ENCODE data around the gene HILPDA.
"Not testable (repeated sequence)": the region's sequence is repeated elsewhere in the genome, so short reads cannot be mapped to it uniquely, and the experiment has no call there.

HILPDA gene

DNA sequence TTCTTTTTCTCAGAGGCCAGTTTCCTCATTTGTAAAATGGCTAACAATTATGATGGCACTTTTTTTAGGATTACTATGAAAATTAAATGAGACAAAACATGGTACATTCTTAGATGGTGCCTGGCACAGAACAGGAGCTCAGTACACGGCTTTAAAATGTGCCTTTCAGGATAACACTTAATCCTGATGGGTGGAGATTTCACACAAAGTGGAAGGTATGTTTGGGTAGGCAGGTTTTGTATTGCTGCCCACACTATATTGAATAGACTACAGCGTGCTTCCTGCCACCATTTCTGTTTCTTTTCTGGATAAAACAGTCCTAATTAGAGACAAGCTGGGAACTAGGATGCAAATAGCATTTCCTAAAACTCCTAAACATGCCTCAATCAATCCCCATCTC, 23.9 kb upstream of the HILPDA start:
- no peak for DNase-seq (ENCODE audit: low spot score)

DNA sequence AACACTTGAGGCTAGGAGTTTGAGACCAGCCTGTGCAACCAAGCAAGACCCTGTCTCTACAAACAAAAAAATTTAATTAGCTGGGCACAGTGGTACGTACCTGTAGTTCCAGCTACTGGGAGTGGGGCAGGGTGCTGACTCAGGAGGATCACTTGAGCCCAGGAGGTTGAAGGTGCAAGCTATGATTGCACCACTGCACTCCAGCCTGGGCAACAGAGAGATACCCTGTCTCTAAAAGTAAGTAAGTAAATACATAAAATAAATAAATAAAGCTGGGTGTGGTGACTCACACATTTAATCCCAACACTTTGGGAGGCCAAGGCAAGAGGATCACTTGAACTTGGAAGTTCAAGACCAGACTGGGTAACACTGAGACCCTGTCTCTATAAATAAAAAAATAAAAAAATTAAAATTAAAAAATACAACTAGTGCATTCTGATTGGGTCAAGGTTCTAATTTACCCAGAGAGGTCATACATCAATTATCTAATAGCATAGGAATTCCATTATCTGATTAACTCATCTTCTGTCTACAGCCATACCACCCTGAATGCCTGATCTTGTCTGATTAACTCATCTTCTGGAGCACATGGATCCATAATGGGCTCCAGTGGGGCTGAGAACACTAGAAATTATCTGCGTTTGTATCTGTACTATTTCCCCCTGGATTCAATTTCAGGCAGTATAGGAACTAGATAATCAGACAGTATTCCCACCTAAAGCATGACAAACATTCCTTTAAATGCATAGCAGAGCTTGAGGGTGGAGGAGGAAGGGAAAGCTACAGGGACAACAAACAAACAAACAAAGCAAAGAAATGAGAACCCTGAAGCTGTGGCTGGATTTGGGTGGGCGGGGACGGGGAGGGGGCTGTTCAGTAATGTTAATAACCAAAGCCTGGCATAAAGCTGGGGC, 21.0 kb upstream of the HILPDA start:
- no peak for DNase-seq (ENCODE audit: low spot score)

DNA sequence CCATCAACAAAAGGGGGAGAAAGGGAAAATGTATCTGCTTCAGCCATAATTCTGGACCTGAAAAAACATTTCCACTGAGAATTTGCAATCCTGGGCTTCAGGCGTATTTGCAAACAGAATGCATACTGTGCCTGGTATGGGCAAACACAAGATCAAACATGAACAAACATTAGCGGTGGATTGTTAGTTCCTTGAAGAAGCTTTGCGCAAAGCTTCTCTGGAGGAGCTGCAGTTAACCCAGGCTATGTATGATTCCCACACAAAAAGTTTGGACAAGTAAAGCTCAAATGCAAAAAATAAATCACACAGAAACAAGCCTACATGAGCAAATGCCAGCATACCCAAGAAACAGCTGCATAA, 20.4 kb upstream of the HILPDA start:
- no peak for DNase-seq (ENCODE audit: low spot score)

DNA sequence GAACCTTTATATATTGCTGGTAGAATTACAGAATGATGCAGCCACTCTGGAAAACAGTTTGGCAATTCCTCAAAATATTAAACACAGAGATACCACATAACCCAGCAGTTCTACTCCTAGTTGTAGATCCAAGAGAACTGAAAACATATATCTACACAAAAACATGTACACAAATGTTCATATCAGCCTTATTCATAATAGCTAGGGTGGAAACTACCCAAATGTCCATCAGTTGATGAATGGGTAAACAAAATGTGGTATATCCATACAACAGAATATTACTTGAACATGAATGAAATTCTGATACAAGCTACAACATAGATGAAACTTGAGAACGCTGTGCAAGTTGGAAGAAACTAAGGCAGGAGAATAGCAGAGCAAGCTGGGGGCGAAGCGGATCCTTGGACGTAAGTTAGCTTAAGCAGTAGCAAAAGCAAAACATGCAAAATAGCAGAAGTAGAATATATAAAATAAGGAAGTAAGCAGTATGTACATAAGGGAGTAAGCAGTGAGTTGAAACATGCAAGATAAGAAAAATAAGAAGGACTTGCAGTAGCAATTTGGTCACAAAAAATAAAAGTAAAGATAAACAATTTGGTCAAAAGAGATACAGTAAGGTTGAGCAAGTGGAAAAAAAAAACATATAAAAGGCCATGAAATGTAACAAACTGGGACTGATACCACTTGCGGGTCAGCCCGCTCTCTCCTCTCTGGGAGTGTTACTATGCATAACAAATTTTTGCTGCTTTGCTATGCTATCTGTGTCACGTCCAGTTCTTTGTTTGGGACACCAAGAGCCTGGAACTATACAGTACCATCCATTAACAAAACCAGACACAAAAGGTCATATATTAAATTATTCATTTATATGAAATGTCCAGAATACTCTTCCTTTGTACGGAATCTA, 18.0 kb upstream of the HILPDA start:
- no peak for DNase-seq (ENCODE audit: low spot score)

DNA sequence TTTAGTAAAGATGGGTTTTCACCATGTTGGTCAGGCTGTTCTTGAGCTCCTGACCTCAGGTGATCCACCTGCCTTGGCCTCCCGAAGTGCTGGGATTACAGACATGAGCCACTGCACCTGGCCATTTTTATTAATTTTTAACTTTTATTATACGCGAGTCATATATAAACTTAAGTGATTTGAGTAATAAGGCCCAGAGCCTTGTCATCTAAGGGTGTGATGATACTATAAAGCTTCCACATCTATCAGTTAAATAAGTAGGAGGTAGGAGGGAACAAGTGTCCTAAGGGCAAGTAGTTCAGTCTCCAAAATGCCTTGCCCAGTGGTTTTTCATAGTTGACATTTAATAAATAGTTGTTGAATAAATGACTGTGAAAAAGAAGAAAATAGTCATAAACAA, 13.3 kb upstream of the HILPDA start:
- no peak for DNase-seq (ENCODE audit: low spot score)

DNA sequence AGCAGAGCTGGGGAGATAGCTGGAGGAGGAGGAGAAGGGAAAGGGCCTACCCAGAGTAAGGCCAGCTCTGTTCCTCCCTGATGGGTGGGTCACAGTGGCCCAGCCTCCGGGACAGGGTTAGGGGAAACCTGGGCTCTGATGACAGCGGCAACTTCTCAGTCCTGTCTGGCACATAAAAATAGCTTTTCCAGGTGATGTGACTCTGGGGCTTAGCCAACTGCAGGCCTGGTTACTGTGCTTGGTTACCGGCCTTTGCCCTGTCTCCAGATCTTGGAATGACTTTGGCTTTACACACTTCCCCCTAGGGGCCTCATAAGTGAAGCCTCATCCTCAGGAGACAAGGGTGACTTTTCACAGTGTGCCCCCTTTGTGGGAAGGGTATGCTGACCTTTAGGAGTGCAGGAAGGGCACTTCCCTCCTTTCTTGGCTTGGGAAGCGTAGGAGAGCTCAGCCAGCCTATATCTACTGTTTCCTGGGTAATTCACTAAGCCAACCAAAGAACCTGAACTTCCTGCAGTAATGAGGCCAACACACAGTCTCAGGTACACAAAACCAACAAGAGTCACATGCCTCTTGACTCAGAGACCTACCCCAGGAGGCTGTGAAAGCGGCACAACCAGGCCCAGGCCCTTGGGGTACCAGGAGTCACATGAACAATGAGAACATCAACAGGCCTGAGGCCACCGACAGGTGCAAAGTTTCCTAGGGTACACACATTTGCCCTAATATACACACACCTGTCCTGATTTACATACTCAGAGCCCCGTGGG, 11.7 kb upstream of the HILPDA start:
- DNase-seq (ENCODE audit: low spot score) = no peak

DNA sequence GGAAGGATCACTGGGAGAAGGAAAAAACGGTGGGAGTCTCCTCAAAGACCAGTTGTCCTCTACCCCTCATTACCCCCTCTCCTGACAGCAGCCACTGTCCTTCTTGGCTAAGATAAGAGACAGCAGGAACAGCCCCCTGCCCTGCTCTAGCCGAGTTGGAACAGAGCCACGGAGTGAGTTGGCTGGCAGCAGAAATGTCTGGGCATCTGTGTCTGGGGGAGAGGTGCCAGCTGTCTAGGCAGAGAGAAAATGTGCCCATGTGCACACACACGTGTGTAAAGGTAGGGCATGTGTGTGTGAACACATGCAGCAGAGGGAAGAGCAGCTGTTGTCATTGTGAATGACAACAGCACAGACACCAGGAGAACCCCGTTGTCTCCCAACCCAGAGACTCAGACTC, 9.4 kb upstream of the HILPDA start:
- DNase-seq (ENCODE audit: low spot score) = no peak

DNA sequence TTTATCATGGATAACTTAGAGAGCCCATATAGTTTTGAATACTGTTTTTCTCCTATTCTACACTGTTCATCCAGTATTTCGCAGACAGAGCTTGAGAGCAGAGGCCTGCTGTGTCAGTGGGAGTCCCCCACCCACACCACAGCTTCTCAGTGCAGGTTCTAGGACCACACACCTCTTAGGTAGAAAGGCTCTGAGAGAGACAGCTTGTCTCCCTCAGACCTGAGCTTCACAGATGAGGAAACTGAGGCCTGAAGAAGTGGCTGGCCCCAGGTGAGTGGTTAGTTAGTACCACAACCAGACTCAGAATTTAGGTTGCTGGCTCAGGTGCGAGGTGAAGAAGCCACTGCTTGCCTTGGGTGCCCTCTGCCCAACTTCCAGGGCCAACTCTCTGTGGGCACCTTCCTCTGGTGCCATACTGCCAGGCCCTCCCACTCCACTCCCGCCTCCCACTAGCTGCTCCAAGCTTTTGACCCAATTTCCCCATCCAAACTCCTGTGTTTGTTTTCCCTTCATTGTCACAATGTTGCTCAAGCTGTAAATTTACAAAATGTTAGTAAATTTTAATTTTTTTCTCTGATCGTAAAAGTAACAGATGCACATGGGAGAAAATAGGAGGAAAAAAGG, 7.6 kb upstream of the HILPDA start:
- DNase-seq (ENCODE audit: low spot score) = no peak

DNA sequence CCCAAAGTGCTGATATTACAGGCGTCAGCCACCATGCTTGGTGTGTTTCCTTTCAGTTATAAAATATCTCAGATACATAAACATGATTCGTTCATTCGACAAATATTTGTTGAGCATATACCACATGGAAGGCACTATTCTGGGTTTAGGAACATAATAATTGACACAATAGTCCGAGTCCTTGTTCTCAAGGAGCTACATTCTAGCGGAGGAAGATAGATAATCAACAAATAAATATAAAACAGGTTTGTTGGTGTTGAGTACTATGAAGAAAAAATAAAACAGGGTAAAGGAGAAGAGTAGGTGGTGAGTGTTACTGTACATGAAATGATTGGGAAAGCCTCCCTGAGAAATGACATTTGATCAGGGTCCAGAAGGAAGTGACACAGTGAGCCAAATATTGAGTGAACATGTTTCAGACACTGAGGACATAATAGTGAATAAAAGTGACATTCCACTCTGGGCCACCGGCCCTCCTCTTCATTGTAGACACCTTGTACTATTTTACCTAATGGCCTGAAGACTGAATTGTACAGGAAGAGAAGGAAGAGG, 6.9 kb upstream of the HILPDA start:
- DNase-seq (ENCODE audit: low spot score) = no peak

DNA sequence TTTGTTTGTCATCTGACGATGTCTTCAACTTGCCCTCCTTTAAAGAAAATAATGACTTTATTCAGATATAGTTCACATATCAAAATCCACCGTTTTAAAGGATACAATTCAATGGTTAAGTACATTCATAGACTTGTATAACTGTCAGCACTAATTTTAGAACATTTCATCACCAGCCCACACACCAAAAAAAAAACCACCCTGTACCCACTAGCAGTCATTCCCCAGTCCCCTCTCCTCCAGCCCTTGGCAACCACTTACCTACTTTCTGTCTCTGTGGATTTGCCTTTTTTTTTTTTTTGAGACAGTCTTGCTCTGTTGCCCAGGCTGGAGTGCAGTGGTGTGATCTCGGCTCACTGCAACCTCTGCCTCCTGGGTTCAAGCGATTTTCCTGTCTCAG, 5.3 kb upstream of the HILPDA start:
- no peak for DNase-seq (ENCODE audit: low spot score)

DNA sequence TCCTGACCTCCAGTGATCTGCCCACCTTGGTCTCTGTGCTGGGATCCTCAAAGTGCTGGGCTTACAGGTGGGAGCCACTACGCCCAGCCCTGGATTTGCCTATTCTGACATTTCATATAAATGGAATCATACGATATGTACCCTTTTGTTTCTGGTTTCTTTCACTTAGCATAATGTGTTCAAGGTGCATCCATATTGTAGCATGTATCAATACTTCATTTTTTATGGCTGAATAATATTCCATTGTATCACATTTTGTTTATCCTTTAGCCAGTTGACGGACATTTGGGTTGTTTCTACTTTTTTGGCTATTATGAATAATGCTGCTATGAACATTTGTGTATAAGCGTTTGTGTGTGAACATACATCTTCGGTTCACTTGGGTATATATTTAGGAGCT, 4.8 kb upstream of the HILPDA start:
- no peak for DNase-seq (ENCODE audit: low spot score)

DNA sequence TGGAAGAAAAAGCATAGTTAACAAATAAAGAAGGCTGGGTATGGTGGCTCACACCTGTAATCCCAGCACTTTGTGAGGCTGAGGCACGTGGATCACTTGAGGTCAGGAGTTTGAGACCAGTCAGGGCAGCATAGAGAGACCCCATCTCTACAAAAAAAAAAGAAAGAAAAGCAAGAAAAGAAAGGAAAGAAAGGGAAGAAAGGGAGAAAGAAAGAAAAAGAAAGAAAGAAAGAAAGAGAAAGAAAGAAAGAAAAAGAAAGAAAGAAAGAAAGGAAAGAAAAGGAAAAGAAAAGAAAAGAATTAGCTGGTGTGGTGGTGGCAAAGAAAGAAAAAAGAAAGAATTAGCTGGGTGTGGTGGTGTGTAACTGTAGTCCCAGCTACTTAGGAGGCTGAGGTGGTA, 3.1 kb upstream of the HILPDA start:
- no peak for DNase-seq (ENCODE audit: low spot score)

DNA sequence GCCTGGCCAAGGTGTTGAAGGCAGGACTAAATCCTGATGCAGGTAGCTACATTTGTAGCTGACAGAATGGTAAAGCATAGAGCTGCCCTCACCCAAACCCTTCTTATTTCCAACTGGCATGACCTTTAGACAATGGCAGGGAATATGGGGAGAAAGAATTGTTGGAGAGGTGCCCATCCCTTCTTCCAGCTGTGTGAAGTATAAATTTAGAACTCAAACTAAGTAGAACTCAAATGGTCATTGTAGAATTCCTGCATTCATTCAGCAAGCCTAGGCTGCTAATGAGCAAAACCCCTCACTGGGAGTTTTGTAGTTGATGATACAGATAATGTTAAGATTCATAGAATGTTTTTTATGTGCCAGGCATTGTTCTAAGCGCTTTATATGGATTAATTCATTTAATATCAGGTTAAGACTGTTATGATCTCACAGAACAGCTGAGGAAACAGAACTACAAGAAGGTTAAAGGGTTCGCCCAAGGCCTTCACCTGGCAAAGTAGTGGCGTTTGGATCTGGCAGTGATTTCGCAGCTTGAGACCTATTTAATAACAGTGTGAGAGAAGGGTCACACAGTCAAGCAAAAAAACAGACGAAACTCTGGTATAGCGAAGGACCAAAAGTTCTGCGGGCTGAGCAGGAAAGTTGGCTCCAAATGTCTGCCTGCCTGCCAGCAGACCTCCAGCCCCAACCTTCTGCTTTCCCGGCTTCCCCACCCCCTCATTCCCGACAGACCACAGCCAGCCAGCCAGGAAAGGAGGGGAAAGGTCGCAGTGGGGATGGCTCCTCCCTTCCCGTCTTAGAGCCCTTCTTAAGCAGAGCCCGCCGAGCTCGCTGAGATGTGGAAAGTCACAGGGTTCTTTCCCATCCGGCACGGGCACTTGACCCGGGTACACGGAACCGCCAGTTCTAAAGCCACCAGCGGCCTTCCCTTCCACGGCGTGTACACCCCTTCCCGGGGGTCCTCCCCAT, 1.6 kb upstream of the HILPDA start:
- no peak for DNase-seq (ENCODE audit: low spot score)

DNA sequence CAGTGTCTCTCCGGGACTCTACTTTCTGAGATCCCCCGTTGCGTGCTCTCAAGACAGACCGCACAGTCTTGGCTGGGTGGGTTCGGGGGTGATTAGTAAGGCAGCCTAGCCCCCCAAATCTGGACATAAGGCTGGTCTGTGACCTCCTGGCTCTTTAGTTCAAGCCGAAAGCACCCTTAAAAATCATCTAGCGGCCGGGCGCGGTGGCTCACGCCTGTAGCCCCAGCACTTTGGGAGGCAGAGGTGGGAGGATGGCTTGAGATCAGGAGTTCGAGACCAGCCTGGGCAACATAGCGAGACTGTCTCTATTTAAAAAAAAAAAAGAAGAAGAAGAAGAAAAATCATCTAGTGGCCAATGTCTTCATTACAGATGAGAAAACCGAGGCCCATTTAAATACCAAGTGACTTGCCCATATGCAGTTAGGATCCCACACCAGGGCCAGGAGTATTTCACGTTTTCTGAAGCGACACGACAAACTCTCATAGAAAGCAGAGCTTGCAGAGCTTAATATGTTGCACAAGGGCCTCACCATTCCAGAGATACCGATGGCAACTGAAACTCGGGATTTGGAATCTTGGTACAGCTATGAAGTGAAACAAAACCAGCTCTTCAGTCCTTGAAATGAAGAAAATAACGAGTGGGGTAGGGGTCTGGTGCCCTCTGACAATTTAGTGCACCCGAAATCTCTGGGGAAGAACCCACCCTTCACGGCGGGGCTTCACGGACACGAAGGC, 703 bp upstream of the HILPDA start:
- DNase-seq (ENCODE audit: low spot score) = no peak

DNA sequence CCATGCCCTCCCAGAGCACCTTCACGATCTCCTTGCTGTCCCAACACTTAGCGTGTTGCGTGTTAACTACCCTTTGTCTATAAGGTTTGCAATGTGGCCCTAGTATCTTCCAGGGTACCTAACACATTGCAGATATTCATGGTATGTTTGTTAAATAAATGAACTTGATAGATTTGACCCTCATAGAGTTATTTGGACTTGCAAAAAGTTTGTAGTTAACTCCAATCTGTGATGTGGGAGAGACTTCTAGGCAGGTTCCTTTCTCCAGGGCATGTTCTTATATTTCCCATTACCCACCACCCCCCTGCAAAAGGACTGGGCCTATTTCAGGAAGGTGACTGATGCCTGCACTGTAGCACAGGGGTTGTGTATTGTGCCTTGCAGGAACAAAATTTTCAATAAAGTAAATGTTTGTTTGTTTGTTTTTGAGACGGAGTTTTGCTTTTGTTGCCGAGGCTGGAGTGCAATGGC, 612 bp downstream of the HILPDA start:
- no peak for DNase-seq (ENCODE audit: low spot score)

DNA sequence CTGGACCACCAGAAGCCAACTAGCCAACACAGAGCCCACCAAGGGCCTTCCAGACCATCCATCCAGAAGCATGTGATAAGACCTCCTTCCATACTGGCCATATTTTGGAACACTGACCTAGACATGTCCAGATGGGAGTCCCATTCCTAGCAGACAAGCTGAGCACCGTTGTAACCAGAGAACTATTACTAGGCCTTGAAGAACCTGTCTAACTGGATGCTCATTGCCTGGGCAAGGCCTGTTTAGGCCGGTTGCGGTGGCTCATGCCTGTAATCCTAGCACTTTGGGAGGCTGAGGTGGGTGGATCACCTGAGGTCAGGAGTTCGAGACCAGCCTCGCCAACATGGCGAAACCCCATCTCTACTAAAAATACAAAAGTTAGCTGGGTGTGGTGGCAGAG, 1.7 kb downstream of the HILPDA start:
- DNase-seq (ENCODE audit: low spot score) = not testable (repeated sequence)

DNA sequence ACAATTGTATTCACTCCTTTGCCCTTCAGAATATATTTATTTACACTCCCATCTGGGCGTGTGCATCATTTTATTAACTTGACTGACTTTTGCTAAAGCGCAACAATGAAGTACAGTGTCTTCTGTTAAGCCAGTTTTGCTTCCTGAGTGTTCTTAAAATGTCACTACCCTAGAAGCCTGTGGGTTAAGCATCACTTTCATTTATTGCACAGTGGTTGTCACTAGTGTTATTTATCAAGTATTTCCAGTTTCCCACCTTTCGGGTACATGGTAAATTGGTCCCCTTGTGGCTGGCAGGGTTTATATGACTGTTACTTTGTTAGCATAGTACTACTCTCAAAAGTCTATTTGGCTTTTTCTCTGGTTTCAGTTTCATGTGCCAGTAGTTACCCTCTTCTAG, 3.3 kb downstream of the HILPDA start:
- DNase-seq (ENCODE audit: low spot score) = no peak

DNA sequence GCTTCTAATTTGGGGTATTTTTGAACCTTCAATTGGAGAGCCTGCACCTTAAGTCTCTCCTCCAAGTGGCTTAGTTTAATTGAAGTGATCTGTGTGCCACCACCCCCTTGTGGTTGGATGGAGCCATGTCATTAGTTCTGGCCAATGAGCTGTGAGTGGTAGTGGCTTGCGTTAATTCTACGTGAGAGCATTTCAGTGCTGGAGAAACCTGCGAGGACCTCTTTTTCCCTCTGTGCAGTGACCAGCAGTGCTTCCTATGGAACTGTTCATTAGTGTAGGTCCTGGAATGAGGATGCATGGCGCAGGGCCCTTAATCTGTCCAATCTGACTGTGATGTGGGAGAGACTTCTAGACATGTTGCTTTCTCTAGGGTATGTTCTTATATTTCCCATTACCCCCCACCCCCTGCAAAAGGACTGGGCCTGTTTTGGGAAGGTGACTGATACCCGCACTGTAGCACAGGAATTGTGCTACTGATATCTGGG, 3.8 kb downstream of the HILPDA start:
- DNase-seq (ENCODE audit: low spot score) = peak; percentile 69

DNA sequence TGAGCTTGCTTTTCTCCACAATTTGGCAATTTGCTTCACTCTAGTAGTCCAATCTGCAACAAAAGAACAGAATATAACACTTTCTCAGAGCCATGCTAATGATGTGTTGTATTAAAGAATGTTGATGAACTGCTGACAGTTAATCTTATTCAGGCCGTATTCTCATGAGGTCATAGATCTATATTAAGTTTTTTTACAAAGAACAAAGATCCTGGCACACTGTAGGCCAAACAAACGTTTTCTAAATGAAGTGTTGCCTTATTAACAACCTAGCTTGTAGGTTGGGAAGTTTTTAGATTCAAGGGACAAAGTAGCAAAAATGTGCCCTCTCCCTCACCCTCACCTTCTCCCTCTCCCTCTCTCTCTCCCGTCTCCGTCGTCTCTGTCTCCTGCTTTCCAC, 6.8 kb downstream of the HILPDA start:
- no peak for DNase-seq (ENCODE audit: low spot score)
